Prostate gland (tissue), 2 donors: ENCODE measurements around the gene ATG4D. TPM values are rescaled to one million over a fixed set of nuclear protein-coding genes. Genes with fewer than 3 reads are reported as not detected.

Experiments used
- DNase-seq: peaks from one replicate; pipeline ENCODE4 v3.0.0-alpha.2; 2019; ENCODE audit warnings: low spot score
- H3K27ac ChIP-seq, 2 donors: fragments of 200-600 bp; sonication (generic); 2 replicates each; pipeline ENCODE4 v1.5.1; 2017 to 2019
- H3K27me3 ChIP-seq: fragments of 200-600 bp; sonication (generic); replicated peaks from 2 replicates; pipeline ENCODE4 v1.5.1; 2019; ENCODE audit not compliant: insufficient read depth
- H3K36me3 ChIP-seq, 2 donors: fragments of 200-600 bp; sonication (generic); 1 replicate in 1 of 2; 2 replicates in 1 of 2; pipeline versions ENCODE4 v1.5.1 to v1.8.1; 2017 to 2019
- H3K4me1 ChIP-seq: fragments of 200-600 bp; sonication (generic); replicated peaks from 2 replicates; pipeline ENCODE4 v1.5.1; 2019
- H3K4me3 ChIP-seq, 2 donors: fragments of 200-600 bp; sonication (generic); 2 replicates each; pipeline ENCODE4 v1.5.1; 2017 to 2019
- H3K9me3 ChIP-seq: fragments of 200-600 bp; sonication (generic); 2 replicates; pipeline ENCODE4 v1.5.1; 2017
- CTCF ChIP-seq, 4 experiments: fragments of 200-600 bp in 2 of 4; fragments of 450-650 bp in 2 of 4; sonication (generic) in 2 of 4; IDR thresholded peaks; 1 replicate in 3 of 4; 2 replicates in 1 of 4; pipeline ENCODE4 v1.5.1; 2016 to 2019; ENCODE audit warnings: antibody characterized with exemption in 4 of 4, mild to moderate bottlenecking in 2 of 4, moderate library complexity in 2 of 4
- POLR2A ChIP-seq: fragments of 450-650 bp; IDR thresholded peaks from one replicate; pipeline ENCODE4 v1.6.1; 2016; ENCODE audit warnings: antibody characterized with exemption, mild to moderate bottlenecking
- POLR2AphosphoS5 ChIP-seq: sonication (generic); formaldehyde crosslinking; IDR thresholded peaks from one replicate; pipeline ENCODE4 v1.6.1; 2017; ENCODE audit warnings: antibody characterized with exemption
- WGBS: methylation state at CpG from one replicate; pipeline ENCODE4 v1.1.5; 2018; 5-methylcytosine and 5-hydroxymethylcytosine counted together
- intact Hi-C: fragments of 100-400 bp; cut with DNase I; formaldehyde crosslinking; loops from one replicate; pipeline ENCODE4 v1.14.2; 2022
- total RNA-seq, 2 donors: library from RNA; depleted of rRNA; stranded (reverse); fragments of >200 nt; gene quantifications; one replicate each; pipeline ENCODE4 v1.1.0, GENCODE V29; 2016

The ATG4D gene
- total RNA-seq, 2 donors from 2014 or later, result 36.3 to 57.9 TPM

GRCh38 chr19:10518444-10519361 lies 25.0 kb upstream of the ATG4D start:
- intact Hi-C loops, result no loop called here
- Histone ChIP-seq H3K27me3 (no peaks in the 10 kb centered on the region), H3K9me3 (no peaks in the 10 kb centered on the region), H3K4me3 (no peak overlapping the region), H3K36me3 (no peaks in the 10 kb centered on the region), H3K27ac (no peak overlapping the region), H3K4me1 (no peaks in the 10 kb centered on the region)
- TF ChIP-seq CTCF (IDR thresholded peaks at IDR 0.05), result no peak
- WGBS, result 36% methylated on average over 33 of the region's 33 CpGs
- no peak for DNase-seq

GRCh38 chr19:10519421-10519820 lies 24.3 kb upstream of the ATG4D start:
- H3K27me3 ChIP-seq, result no peaks in the 10 kb centered on the region
- no peak overlapping the region for H3K4me3 ChIP-seq
- intact Hi-C loops, result no loop called here
- no peaks in the 10 kb centered on the region for H3K9me3 ChIP-seq
- no peaks in the 10 kb centered on the region for H3K36me3 ChIP-seq
- H3K4me1 ChIP-seq, result no peaks in the 10 kb centered on the region
- TF ChIP-seq CTCF (IDR thresholded peaks at IDR 0.05) (no peak), POLR2AphosphoS5 (no peak), POLR2A (no peak)
- peak overlapping the region in 1 of 2 donors; percentile 49 for H3K27ac ChIP-seq
- no peak for DNase-seq
- WGBS, result 88% methylated on average over 7 of the region's 7 CpGs

GRCh38 chr19:10520652-10521318 lies 22.9 kb upstream of the ATG4D start:
- H3K27ac ChIP-seq, result peak overlapping the region; percentile 11 to 49
- H3K36me3 ChIP-seq, result no peaks in the 10 kb centered on the region
- DNase-seq, result peak; percentile 84
- intact Hi-C loops, result no loop called here
- H3K27me3 ChIP-seq, result no peaks in the 10 kb centered on the region
- TF ChIP-seq POLR2AphosphoS5, result peak; percentile 49
- TF ChIP-seq CTCF (IDR thresholded peaks at IDR 0.05), result peak in 1 of 4 experiments; percentile 22
- no peak for TF ChIP-seq POLR2A
- H3K4me1 ChIP-seq, result no peaks in the 10 kb centered on the region
- WGBS, result 46% methylated on average over 15 of the region's 15 CpGs
- no peak overlapping the region for H3K4me3 ChIP-seq
- H3K9me3 ChIP-seq, result no peaks in the 10 kb centered on the region

- intact Hi-C loops, result no loop called here
- no peak overlapping the region for H3K27ac ChIP-seq
- 71% methylated on average over 13 of the region's 13 CpGs for WGBS
These were observed 22.1 kb upstream of the ATG4D start for GRCh38 chr19:10521461-10522171.

More at GRCh38 chr19:10521461-10522171, 22.1 kb upstream of the ATG4D start:
- no peaks in the 10 kb centered on the region for H3K36me3 ChIP-seq
- DNase-seq, result no peak
- TF ChIP-seq POLR2A (no peak), POLR2AphosphoS5 (no peak), CTCF (IDR thresholded peaks at IDR 0.05) (no peak)
- H3K4me1 ChIP-seq, result no peaks in the 10 kb centered on the region
- no peak overlapping the region for H3K4me3 ChIP-seq
- H3K27me3 ChIP-seq, result no peaks in the 10 kb centered on the region
- no peaks in the 10 kb centered on the region for H3K9me3 ChIP-seq
